ENCODE measurements around the gene FCN2.

The FCN2 gene

GRCh38 chr9:134917431-134918373 lies 37.1 kb downstream of the FCN2 start, which contains the start of gene FCN1:
Gene FCN1 (minus strand): TSS chr9:134917912. CDS start chr9:134917871, 41 bp downstream.
- H2AFZ ChIP-seq (ENCODE audit: low read depth, low read length): no peak within 1 kb of the TSS
- H3K27me3 ChIP-seq (ENCODE audit: insufficient read depth, low read length): no peaks in the 10 kb centered on the region
- no peaks in the 10 kb centered on the region for H3K9me3 ChIP-seq (ENCODE audit: low read length)
- no peaks in the 10 kb centered on the region for H3K4me1 ChIP-seq (ENCODE audit: insufficient read depth, low read length)
- no peak within 1 kb of the TSS for H3K4me3 ChIP-seq (ENCODE audit: low read length)
- no peaks in the 10 kb centered on the region for H3K36me3 ChIP-seq (ENCODE audit: insufficient read depth, low read length)

DNA sequence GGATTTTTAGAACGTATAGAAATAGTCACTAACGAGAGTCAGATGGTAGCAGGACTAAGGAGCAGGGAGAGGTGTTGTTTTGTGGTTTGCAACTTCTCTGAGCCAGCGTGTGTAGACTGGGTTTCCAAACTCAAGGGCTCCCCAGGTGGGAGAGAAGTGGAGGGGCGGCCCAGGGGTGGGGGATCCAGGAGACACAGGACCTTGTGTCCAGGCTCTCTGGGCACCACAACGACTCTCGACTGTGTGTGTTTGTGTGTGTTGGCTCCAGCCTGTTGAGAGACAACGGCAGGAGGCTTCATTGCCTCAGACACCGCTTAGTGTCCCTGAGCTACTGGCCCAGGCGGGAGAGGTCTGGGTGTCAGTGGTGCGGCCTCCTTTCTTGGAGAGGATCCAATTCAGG lies 38.0 kb downstream of the FCN2 start:
- Histone ChIP-seq H2AFZ (ENCODE audit: low read depth, low read length) (no peak overlapping the region), H3K4me1 (ENCODE audit: insufficient read depth, low read length) (no peaks in the 10 kb centered on the region), H3K36me3 (ENCODE audit: insufficient read depth, low read length) (no peaks in the 10 kb centered on the region), H3K27me3 (ENCODE audit: insufficient read depth, low read length) (no peaks in the 10 kb centered on the region), H3K4me3 (ENCODE audit: low read length) (no peak overlapping the region), H3K9me3 (ENCODE audit: low read length) (no peaks in the 10 kb centered on the region)

DNA sequence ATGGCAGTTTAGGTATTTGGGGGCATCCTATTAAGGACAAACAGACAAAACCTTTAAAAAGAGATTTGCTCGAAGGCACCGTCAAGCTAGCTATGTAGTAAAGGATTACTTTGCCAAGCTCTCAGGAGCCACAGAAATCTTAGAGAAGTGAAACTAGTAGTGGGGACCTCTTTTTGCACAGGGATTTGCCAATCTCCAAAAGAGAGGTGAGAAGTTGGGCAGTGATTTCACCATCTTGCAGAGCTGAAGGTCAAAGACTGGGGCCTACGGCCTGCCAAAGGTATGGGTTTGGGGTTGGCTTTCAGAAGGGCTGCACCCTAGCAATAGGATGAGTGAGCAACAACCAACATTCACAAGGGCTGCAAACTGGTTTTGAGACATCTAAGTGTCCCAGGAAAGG lies 38.7 kb downstream of the FCN2 start:
- Histone ChIP-seq H3K36me3 (ENCODE audit: insufficient read depth, low read length) (no peaks in the 10 kb centered on the region), H3K4me3 (ENCODE audit: low read length) (no peak overlapping the region), H2AFZ (ENCODE audit: low read depth, low read length) (no peak overlapping the region), H3K4me1 (ENCODE audit: insufficient read depth, low read length) (no peaks in the 10 kb centered on the region), H3K9me3 (ENCODE audit: low read length) (no peaks in the 10 kb centered on the region), H3K27me3 (ENCODE audit: insufficient read depth, low read length) (no peaks in the 10 kb centered on the region)

DNA sequence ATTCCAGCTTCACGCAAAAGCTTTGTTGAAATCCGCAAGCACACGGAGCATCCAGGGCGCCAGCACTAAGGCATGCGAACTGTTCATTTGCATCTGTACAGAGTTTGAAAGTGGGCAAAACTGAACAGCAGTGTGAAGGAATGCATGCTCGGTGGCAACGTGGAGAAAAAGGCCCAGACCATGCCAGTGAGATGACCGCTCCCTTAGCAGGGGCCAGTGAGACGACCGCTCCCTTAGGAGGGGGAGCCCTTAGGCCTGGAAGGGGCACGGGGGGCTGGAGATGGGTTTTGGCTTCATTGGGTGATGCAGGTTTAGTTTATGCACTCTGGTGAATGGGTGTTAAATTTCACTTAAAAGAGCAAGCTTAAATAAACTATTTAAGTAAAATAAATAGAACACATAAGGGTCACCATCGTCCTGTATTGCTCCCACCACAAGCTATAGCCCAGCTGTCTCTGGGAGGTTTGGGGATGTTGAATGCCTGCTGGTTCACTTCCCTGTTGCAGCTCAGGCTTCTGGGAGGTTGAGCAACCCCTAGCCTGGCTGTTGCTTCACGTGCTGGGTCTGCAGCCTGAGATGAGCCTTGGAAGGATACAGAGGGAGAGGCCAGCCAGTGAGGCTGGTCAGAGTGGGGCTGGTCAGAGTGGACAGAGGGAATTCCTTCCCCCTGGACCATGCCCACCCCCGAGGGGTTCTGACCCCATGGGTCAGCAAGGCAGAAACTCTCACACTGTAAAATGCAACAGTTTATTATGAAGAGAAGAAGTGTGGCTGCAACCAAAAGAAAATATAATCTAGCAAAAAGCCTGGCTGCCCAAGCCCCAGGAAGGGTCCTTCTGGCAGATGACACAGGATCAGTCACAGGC lies 41.7 kb downstream of the FCN2 start:
- Histone ChIP-seq H3K27me3 (ENCODE audit: insufficient read depth, low read length) (no peaks in the 10 kb centered on the region), H2AFZ (ENCODE audit: low read depth, low read length) (no peak overlapping the region), H3K36me3 (ENCODE audit: insufficient read depth, low read length) (no peaks in the 10 kb centered on the region), H3K4me1 (ENCODE audit: insufficient read depth, low read length) (no peaks in the 10 kb centered on the region), H3K9me3 (ENCODE audit: low read length) (no peaks in the 10 kb centered on the region), H3K4me3 (ENCODE audit: low read length) (no peak overlapping the region)

- no peaks in the 10 kb centered on the region for H3K9me3 ChIP-seq (ENCODE audit: low read length)
- H2AFZ ChIP-seq (ENCODE audit: low read depth, low read length): no peak overlapping the region
- H3K4me3 ChIP-seq (ENCODE audit: low read length): no peak overlapping the region
Observed at GRCh38 chr9:134922932-134923240, 42.3 kb downstream of the FCN2 start.

DNA sequence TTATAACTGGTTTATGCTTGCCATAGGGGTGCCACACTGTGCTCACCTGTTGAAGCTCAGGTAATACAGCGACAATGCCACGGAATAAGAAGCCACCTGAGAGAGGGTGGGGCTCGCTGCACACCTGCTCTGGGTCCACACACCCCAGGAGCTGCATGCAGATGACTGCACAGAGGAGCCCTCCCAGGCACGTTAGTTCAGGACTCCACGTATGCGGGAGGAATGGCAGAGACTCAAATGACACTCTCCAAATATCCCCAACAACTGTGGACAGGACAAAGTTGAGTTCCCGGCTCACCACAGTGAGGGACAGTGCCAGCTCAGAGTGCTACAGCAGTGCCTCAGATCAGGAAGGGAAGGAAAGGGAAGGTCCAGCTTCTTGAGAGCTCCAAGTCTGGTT lies 42.9 kb downstream of the FCN2 start:
- no peak overlapping the region for H2AFZ ChIP-seq (ENCODE audit: low read depth, low read length)
- H3K4me3 ChIP-seq (ENCODE audit: low read length): no peak overlapping the region
- no peaks in the 10 kb centered on the region for H3K9me3 ChIP-seq (ENCODE audit: low read length)
- H3K36me3 ChIP-seq (ENCODE audit: insufficient read depth, low read length): no peaks in the 10 kb centered on the region
- no peaks in the 10 kb centered on the region for H3K27me3 ChIP-seq (ENCODE audit: insufficient read depth, low read length)
- H3K4me1 ChIP-seq (ENCODE audit: insufficient read depth, low read length): no peaks in the 10 kb centered on the region

More at GRCh38 chr9:134922932-134923240, 42.3 kb downstream of the FCN2 start:
- no peaks in the 10 kb centered on the region for H3K4me1 ChIP-seq (ENCODE audit: insufficient read depth, low read length)
- no peaks in the 10 kb centered on the region for H3K27me3 ChIP-seq (ENCODE audit: insufficient read depth, low read length)
- H3K36me3 ChIP-seq (ENCODE audit: insufficient read depth, low read length): no peaks in the 10 kb centered on the region

DNA sequence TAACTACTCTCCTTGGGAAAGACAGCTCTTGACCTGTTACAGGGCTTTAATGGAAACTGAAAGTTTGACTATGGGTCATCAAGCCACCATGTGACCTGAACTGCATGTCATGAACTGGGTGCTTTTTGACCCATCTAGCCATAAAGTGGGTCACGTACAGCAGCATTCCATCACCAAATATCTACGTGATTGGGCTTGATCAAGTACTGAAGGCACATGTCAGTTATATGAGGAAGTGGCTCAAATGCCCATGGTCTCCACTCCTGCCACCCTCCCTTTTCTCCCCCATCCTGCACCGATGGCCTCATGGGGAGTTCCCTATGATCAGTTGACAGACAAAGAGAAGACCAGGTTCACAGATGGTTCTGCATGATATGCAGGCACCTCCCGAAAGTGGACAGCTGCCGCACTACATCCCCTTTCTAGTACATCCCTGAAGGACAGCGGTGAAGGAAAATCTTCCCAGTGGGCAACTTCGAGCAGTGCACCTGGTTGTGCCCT lies 44.5 kb downstream of the FCN2 start:
- no peaks in the 10 kb centered on the region for H3K4me1 ChIP-seq (ENCODE audit: insufficient read depth, low read length)
- H3K36me3 ChIP-seq (ENCODE audit: insufficient read depth, low read length): no peaks in the 10 kb centered on the region
- no peak overlapping the region for H3K4me3 ChIP-seq (ENCODE audit: low read length)
- no peak overlapping the region for H2AFZ ChIP-seq (ENCODE audit: low read depth, low read length)
- no peaks in the 10 kb centered on the region for H3K9me3 ChIP-seq (ENCODE audit: low read length)
- H3K27me3 ChIP-seq (ENCODE audit: insufficient read depth, low read length): no peaks in the 10 kb centered on the region

- H3K4me3 ChIP-seq (ENCODE audit: low read length): no peak overlapping the region
- H2AFZ ChIP-seq (ENCODE audit: low read depth, low read length): no peak overlapping the region
- no peaks in the 10 kb centered on the region for H3K9me3 ChIP-seq (ENCODE audit: low read length)
- H3K4me1 ChIP-seq (ENCODE audit: insufficient read depth, low read length): no peaks in the 10 kb centered on the region
- H3K27me3 ChIP-seq (ENCODE audit: insufficient read depth, low read length): peaks cover 3% of the 10 kb centered on the region
- no peaks in the 10 kb centered on the region for H3K36me3 ChIP-seq (ENCODE audit: insufficient read depth, low read length)
Observed at GRCh38 chr9:134928436-134929192, 48.0 kb downstream of the FCN2 start.

DNA sequence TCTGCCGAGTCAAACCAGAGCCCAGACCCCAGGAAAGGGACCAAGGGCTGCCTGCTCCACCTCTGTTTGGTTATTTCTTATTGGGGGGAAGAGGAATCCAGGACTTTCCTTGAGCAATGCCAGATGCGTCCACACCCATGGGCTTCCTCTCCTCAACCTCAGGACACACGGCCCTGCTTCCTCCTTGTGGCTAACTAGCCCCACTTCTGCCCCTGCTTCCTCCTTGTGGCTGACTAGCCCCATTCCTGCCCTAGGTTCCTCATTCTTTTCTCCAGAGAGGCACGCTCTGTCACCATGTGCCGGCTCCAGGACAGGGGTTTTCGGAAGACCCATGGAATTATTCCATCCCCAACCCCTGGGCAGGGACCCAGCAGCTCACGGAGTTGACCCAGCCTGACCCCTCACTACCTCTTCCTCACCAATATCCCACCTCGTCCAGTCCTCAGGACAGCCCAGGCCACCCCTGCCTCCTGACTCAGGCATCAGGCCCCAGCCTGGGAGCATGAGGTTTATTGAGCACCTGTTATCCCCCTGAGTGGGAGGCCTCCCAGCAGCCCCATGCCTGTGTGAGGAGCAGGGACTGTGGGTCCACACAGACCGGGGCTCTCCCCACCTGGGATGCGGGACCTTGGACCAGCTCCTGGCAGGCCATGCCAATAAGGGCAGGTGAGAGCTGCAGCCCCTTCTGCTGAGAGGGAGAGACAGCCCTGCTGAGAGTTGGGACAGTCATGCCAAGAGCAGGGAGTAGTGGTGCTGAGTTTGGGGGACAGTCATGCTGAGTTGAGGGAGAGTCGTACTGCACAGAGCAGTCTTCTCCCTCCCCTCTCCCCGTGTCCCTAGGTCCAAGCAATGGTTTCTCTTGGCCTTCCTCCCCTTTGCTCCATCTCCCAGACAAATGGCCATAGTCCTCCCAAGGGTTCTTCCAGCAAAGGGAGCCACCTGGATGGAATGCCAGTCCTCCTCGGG lies 48.9 kb downstream of the FCN2 start:
- Histone ChIP-seq H3K9me3 (ENCODE audit: low read length) (no peaks in the 10 kb centered on the region), H2AFZ (ENCODE audit: low read depth, low read length) (no peak overlapping the region), H3K4me3 (ENCODE audit: low read length) (no peak overlapping the region), H3K36me3 (ENCODE audit: insufficient read depth, low read length) (no peaks in the 10 kb centered on the region), H3K4me1 (ENCODE audit: insufficient read depth, low read length) (no peaks in the 10 kb centered on the region), H3K27me3 (ENCODE audit: insufficient read depth, low read length) (peaks cover 8% of the 10 kb centered on the region)

GRCh38 chr9:134930398-134930797 lies 49.8 kb downstream of the FCN2 start:
- Histone ChIP-seq H2AFZ (ENCODE audit: low read depth, low read length) (no peak overlapping the region), H3K4me3 (ENCODE audit: low read length) (no peak overlapping the region), H3K4me1 (ENCODE audit: insufficient read depth, low read length) (no peaks in the 10 kb centered on the region), H3K36me3 (ENCODE audit: insufficient read depth, low read length) (no peaks in the 10 kb centered on the region), H3K9me3 (ENCODE audit: low read length) (no peaks in the 10 kb centered on the region), H3K27me3 (ENCODE audit: insufficient read depth, low read length) (peaks cover 17% of the 10 kb centered on the region)

- Histone ChIP-seq H3K36me3 (ENCODE audit: insufficient read depth, low read length) (no peaks in the 10 kb centered on the region), H3K4me1 (ENCODE audit: insufficient read depth, low read length) (no peaks in the 10 kb centered on the region), H3K27me3 (ENCODE audit: insufficient read depth, low read length) (peaks cover 27% of the 10 kb centered on the region)
Observed at GRCh38 chr9:134932171-134932570, 51.6 kb downstream of the FCN2 start.

GRCh38 chr9:134932606-134933005 lies 52.0 kb downstream of the FCN2 start:
- no peak overlapping the region for H3K4me3 ChIP-seq (ENCODE audit: low read length)
- H3K4me1 ChIP-seq (ENCODE audit: insufficient read depth, low read length): no peaks in the 10 kb centered on the region
- no peaks in the 10 kb centered on the region for H3K9me3 ChIP-seq (ENCODE audit: low read length)
- H3K27me3 ChIP-seq (ENCODE audit: insufficient read depth, low read length): peaks cover 31% of the 10 kb centered on the region
- H2AFZ ChIP-seq (ENCODE audit: low read depth, low read length): no peak overlapping the region
- no peaks in the 10 kb centered on the region for H3K36me3 ChIP-seq (ENCODE audit: insufficient read depth, low read length)

More at GRCh38 chr9:134932171-134932570, 51.6 kb downstream of the FCN2 start:
- H3K4me3 ChIP-seq (ENCODE audit: low read length): no peak overlapping the region
- H2AFZ ChIP-seq (ENCODE audit: low read depth, low read length): no peak overlapping the region
- no peaks in the 10 kb centered on the region for H3K9me3 ChIP-seq (ENCODE audit: low read length)

All from neuron (in vitro differentiated cells).